ENCODE data around the gene CBFA2T3. TPM values are rescaled to one million over a fixed set of nuclear protein-coding genes. Genes with fewer than 3 reads are reported as not detected.
"Not testable (repeated sequence)": the region's sequence is repeated elsewhere in the genome, so short reads cannot be mapped to it uniquely, and the experiment has no call there.

CBFA2T3 gene
- total RNA-seq, 4 donors from 2014 or later: 0.95 to 7.3 (median 3.3) TPM

DNA sequence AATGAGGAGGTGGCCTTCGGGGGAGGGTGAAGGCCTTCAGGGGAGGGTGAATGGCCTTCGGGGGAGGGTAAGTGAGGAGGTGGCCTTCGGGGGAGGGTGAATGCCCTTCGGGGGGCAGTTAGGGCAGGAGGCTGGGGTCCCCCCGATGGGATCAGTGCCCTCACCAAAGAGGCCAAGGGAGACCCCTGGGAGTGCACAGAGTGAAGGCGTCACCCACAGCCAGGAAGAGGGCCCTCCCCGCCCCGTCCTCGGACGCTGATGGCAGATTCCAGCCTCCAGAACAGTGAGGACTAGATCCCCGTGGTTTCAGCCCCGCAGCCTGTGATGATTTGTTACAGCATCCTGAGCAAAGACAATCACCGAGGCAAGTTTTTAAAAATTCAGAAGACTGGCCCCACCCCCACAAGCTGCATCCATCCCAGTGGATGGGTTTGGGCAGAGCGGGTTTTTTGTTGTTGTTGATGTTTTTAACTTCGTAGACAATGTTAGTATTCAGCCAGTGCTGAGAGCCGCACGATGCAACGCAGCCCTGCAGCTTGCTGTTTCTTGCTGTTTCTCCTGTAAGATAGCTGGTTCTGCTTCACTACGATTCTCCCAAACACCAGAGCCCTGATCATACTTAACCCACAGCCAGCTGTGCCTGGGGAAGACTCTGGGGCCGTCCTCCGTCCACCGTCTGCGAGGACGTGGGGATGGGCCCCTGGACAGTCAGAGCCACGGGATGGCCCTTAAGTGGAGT is 40.7 kb upstream of the CBFA2T3 start:
- ATAC-seq: no peak
- no peak for TF ChIP-seq POLR2A (IDR thresholded peaks at IDR 0.05)
- TF ChIP-seq, protein P1, sequence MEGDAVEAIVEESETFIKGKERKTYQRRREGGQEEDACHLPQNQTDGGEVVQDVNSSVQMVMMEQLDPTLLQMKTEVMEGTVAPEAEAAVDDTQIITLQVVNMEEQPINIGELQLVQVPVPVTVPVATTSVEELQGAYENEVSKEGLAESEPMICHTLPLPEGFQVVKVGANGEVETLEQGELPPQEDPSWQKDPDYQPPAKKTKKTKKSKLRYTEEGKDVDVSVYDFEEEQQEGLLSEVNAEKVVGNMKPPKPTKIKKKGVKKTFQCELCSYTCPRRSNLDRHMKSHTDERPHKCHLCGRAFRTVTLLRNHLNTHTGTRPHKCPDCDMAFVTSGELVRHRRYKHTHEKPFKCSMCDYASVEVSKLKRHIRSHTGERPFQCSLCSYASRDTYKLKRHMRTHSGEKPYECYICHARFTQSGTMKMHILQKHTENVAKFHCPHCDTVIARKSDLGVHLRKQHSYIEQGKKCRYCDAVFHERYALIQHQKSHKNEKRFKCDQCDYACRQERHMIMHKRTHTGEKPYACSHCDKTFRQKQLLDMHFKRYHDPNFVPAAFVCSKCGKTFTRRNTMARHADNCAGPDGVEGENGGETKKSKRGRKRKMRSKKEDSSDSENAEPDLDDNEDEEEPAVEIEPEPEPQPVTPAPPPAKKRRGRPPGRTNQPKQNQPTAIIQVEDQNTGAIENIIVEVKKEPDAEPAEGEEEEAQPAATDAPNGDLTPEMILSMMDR (IDR thresholded peaks at IDR 0.05 in 4 of 5, conservative IDR thresholded peaks at IDR 0.05 in 1 of 5): no peak
- peaks cover 22 to 35% (median 26%) of the 10 kb centered on the region in 3 donors for H3K27me3 ChIP-seq

DNA sequence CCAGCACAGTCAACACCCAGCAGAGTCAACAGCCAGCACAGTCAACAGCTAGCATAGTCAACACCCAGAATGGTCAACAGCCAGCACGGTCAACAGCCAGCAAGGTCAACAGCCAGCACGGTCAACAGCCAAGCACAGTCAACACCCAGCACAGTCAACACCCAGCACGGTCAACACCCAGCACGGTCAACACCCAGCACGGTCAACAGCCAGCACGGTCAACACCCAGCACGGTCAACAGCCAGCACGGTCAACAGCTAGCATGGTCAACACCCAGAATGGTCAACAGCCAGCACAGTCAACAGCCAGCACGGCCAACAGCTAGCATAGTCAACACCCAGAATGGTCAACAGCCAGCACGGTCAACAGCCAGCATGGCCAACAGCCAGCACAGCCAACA is 39.6 kb upstream of the CBFA2T3 start:
- H3K4me1 ChIP-seq; in situ Hi-C loops (cut with MboI; ENCODE audit: low sequenced_read_pairs in 4 of 4); H3K4me3 ChIP-seq; intact Hi-C loops (cut with DNase I; ENCODE audit: low total_unique reads); ATAC-seq; DNase-seq; H3K27ac ChIP-seq; H3K9me3 ChIP-seq; H3K36me3 ChIP-seq: not testable (repeated sequence)
- H3K27me3 ChIP-seq: peaks cover 22 to 29% (median 26%) of the 10 kb centered on the region in 3 donors

More for the DNA sequence above, 40.7 kb upstream of the CBFA2T3 start:
- Histone ChIP-seq H3K36me3 (no peaks in the 10 kb centered on the region), H3K4me3 (no peak overlapping the region), H3K4me1 (no peaks in the 10 kb centered on the region), H3K27ac (no peak overlapping the region), H3K9me3 (no peaks in the 10 kb centered on the region)
- intact Hi-C loops (cut with DNase I; ENCODE audit: low total_unique reads) (no loop called here), in situ Hi-C loops (cut with MboI; ENCODE audit: low sequenced_read_pairs in 4 of 4) (no loop called here)
- no peak for DNase-seq

DNA sequence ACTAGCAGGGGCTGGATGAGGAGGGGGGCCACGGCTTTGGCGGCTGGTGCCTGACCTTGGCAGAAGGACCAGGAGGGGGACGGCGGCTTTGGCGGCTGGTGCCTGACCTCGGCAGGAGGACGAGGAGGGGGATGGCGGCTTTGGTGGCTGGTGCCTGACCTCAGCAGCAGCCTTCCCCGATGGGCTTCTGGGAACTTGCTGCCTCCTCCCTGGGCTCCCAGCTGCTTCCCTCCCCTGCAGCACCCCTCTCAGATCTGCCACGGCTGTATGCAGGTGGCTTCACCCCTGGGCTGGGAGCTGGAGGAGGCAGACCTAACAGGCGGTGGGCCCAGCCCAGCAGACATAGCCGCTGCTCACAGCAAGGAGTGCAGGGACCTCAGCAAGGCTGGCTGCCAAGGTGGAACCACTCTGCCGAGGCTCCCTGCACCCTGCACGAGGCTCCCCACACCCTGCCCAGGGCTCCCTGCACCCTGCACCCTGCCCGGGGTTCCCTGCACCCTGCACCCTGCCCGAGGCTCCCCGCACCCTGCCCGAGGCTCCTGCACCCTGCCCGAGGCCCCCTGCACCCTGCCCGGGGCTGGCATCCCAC is 38.4 kb upstream of the CBFA2T3 start:
- H3K9me3 ChIP-seq: no peaks in the 10 kb centered on the region
- H3K27ac ChIP-seq: no peak overlapping the region
- in situ Hi-C loops (cut with MboI; ENCODE audit: low sequenced_read_pairs in 4 of 4) (no loop called here), intact Hi-C loops (cut with DNase I; ENCODE audit: low total_unique reads) (no loop called here)
- no peak for TF ChIP-seq POLR2A (IDR thresholded peaks at IDR 0.05)
- TF ChIP-seq, protein P1 (IDR thresholded peaks at IDR 0.05 in 4 of 5, conservative IDR thresholded peaks at IDR 0.05 in 1 of 5): no peak
- H3K4me3 ChIP-seq: no peak overlapping the region
- ATAC-seq (no peak), DNase-seq (no peak)
- no peaks in the 10 kb centered on the region for H3K4me1 ChIP-seq
- H3K36me3 ChIP-seq: no peaks in the 10 kb centered on the region
- H3K27me3 ChIP-seq: peaks cover 15 to 30% (median 16%) of the 10 kb centered on the region in 3 donors

DNA sequence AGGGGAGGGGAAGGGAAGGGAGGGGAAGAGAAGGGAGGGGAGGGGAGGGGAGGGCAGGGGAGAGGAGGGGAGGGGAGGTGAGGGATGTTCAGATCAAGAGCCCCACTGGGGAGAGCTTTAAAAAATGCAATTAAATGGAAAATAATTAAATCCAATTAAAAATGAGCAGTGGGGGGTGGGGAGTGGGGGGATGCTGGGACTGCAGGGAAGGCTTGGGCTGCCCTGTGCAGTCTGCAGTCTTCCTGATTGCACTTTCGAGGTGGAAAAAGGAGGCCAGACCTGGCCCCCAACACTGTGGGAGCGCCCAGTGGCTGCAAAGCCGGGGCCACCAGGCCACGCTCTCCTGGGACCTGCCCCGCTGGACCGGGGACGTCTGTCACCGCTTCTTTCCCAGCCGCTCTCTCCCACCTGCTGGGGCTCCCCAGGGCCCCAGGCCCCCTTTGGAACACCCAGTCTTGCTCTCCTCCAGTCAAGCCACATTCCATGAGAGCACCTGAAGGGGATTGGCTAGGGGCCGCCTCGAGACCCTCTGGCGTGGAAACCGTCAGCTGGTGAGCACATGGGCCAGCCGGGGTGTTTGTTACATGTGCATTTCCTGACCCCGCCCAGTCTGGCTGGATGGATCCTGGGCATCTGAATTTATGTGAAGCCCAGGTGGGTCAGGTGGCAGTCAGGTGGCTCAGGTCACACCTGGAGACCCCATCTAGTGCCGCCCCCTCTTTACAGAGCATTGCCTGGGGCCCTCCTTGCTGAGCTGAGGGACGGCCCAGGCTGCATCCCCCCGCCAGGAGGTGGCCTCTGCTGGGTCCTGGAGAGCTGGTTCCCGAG is 37.6 kb upstream of the CBFA2T3 start:
- H3K27me3 ChIP-seq: peaks cover 16 to 31% (median 17%) of the 10 kb centered on the region in 3 donors
- H3K4me1 ChIP-seq: no peaks in the 10 kb centered on the region
- no peak overlapping the region for H3K27ac ChIP-seq
- H3K36me3 ChIP-seq: no peaks in the 10 kb centered on the region
- DNase-seq: no peak
- in situ Hi-C loops (cut with MboI; ENCODE audit: low sequenced_read_pairs in 4 of 4): no loop called here
- H3K9me3 ChIP-seq: no peaks in the 10 kb centered on the region
- no peak for TF ChIP-seq POLR2A (IDR thresholded peaks at IDR 0.05)
- TF ChIP-seq, protein P1 (IDR thresholded peaks at IDR 0.05 in 4 of 5, conservative IDR thresholded peaks at IDR 0.05 in 1 of 5): no peak
- ATAC-seq: no peak
- intact Hi-C loops (cut with DNase I; ENCODE audit: low total_unique reads): no loop called here
- H3K4me3 ChIP-seq: no peak overlapping the region
